Prostate gland (tissue), 2 donors: ENCODE data around the gene EIF4H. TPM values are rescaled to one million over a fixed set of nuclear protein-coding genes. Genes with fewer than 3 reads are reported as not detected.
"Not testable (repeated sequence)": the region's sequence is repeated elsewhere in the genome, so short reads cannot be mapped to it uniquely, and the experiment has no call there.

Source experiments
- DNase-seq: peaks from one replicate; pipeline ENCODE4 v3.0.0-alpha.2; 2019; ENCODE audit warnings: low spot score
- H3K27ac ChIP-seq, 2 donors: fragments of 200-600 bp; sonication (generic); 2 replicates each; pipeline ENCODE4 v1.5.1; 2017 to 2019
- H3K27me3 ChIP-seq: fragments of 200-600 bp; sonication (generic); replicated peaks from 2 replicates; pipeline ENCODE4 v1.5.1; 2019; ENCODE audit not compliant: insufficient read depth
- H3K36me3 ChIP-seq, 2 donors: fragments of 200-600 bp; sonication (generic); 1 replicate in 1 of 2; 2 replicates in 1 of 2; pipeline versions ENCODE4 v1.5.1 to v1.8.1; 2017 to 2019
- H3K4me1 ChIP-seq: fragments of 200-600 bp; sonication (generic); replicated peaks from 2 replicates; pipeline ENCODE4 v1.5.1; 2019
- H3K4me3 ChIP-seq, 2 donors: fragments of 200-600 bp; sonication (generic); 2 replicates each; pipeline ENCODE4 v1.5.1; 2017 to 2019
- H3K9me3 ChIP-seq: fragments of 200-600 bp; sonication (generic); 2 replicates; pipeline ENCODE4 v1.5.1; 2017
- POLR2A ChIP-seq: fragments of 450-650 bp; IDR thresholded peaks from one replicate; pipeline ENCODE4 v1.6.1; 2016; ENCODE audit warnings: antibody characterized with exemption, mild to moderate bottlenecking
- POLR2AphosphoS5 ChIP-seq: sonication (generic); formaldehyde crosslinking; IDR thresholded peaks from one replicate; pipeline ENCODE4 v1.6.1; 2017; ENCODE audit warnings: antibody characterized with exemption
- WGBS: methylation state at CpG from one replicate; pipeline ENCODE4 v1.1.5; 2018; 5-methylcytosine and 5-hydroxymethylcytosine counted together
- intact Hi-C: fragments of 100-400 bp; cut with DNase I; formaldehyde crosslinking; loops from one replicate; pipeline ENCODE4 v1.14.2; 2022
- total RNA-seq, 2 donors: library from RNA; depleted of rRNA; stranded (reverse); fragments of >200 nt; gene quantifications; one replicate each; pipeline ENCODE4 v1.1.0, GENCODE V29; 2016
- TF ChIP-seq, protein P1 (sequence below), 4 experiments: fragments of 200-600 bp in 2 of 4; fragments of 450-650 bp in 2 of 4; sonication (generic) in 2 of 4; IDR thresholded peaks; 1 replicate in 3 of 4; 2 replicates in 1 of 4; pipeline ENCODE4 v1.5.1; 2016 to 2019; ENCODE audit warnings: antibody characterized with exemption in 4 of 4, mild to moderate bottlenecking in 2 of 4, moderate library complexity in 2 of 4

The EIF4H gene
- total RNA-seq, 2 donors from 2014 or later, result 199 to 252 TPM

DNA sequence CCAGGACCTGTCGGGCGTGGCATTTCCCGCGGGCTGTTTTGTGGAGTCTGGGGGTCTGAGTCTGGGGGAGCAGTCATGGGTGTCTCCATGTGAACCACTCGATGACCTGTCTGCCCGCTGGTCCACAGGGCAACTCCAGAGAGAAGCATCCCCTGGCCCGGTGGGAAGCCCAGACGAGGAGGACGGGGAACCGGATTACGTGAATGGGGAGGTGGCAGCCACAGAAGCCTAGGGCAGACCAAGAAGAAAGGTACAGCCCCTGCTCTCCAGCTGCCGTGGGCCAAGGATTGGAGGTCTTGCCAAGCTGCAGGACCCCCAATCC lies 50.3 kb downstream of the EIF4H start:
- Histone ChIP-seq H3K36me3 (no peaks in the 10 kb centered on the region), H3K4me3 (no peak overlapping the region), H3K9me3 (no peaks in the 10 kb centered on the region), H3K27me3 (no peaks in the 10 kb centered on the region), H3K4me1 (no peaks in the 10 kb centered on the region), H3K27ac (no peak overlapping the region)
- 88% methylated on average over 12 of the region's 12 CpGs for WGBS
- intact Hi-C loops, result no loop called here
- TF ChIP-seq POLR2A, result no peak
- no peak for DNase-seq

DNA sequence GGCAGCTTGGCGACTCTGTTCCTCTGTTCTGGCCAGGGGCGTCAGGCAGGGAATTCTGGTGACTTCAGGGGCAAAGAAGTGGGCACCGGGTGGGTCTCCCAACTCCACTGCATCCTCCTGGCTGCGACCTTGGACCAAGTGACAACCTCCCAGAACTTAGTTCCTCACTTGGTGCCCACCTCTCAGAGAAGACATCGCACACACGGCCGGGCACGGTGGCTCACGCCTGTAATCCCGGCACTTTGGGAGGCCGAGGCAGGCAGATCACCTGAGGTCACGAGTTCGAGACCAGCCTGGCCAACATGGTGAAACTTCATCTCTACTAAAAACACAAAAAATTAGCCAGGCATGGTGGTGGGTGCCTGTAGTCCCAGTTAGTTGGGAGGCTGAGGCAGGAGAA lies 50.8 kb downstream of the EIF4H start:
- H3K36me3 ChIP-seq, DNase-seq, H3K4me3 ChIP-seq, H3K9me3 ChIP-seq, H3K27ac ChIP-seq, H3K27me3 ChIP-seq, H3K4me1 ChIP-seq, intact Hi-C loops: not testable (repeated sequence)
- WGBS, result 85% methylated on average over 13 of the region's 13 CpGs

DNA sequence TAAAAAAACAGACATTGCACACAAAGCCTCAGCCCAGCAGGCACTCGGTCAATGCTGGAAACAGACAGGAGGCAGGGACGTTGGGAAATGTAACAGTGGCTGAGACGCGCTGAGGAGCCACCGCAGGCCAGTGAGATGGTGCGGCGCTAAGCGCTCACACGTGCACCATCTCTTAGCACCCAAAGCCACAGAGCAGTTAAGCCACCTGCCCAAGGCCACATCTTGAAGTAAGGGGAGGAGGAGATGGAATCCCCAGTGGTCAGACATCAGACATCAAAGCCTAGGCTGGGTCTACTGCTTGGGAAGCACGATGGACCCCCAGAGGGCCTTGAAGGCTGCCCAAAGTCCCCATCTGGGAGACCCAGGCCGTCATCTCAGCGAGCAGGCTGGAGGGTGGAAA lies 51.2 kb downstream of the EIF4H start:
- TF ChIP-seq POLR2AphosphoS5 (no peak), POLR2A (no peak)
- TF ChIP-seq, protein P1, sequence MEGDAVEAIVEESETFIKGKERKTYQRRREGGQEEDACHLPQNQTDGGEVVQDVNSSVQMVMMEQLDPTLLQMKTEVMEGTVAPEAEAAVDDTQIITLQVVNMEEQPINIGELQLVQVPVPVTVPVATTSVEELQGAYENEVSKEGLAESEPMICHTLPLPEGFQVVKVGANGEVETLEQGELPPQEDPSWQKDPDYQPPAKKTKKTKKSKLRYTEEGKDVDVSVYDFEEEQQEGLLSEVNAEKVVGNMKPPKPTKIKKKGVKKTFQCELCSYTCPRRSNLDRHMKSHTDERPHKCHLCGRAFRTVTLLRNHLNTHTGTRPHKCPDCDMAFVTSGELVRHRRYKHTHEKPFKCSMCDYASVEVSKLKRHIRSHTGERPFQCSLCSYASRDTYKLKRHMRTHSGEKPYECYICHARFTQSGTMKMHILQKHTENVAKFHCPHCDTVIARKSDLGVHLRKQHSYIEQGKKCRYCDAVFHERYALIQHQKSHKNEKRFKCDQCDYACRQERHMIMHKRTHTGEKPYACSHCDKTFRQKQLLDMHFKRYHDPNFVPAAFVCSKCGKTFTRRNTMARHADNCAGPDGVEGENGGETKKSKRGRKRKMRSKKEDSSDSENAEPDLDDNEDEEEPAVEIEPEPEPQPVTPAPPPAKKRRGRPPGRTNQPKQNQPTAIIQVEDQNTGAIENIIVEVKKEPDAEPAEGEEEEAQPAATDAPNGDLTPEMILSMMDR (IDR thresholded peaks at IDR 0.05), result no peak
- Histone ChIP-seq H3K27ac (no peak overlapping the region), H3K27me3 (no peaks in the 10 kb centered on the region), H3K36me3 (no peaks in the 10 kb centered on the region), H3K9me3 (no peaks in the 10 kb centered on the region), H3K4me1 (no peaks in the 10 kb centered on the region), H3K4me3 (no peak overlapping the region)
- no peak for DNase-seq
- 97% methylated on average over 11 of the region's 12 CpGs for WGBS
- intact Hi-C loops, result no loop called here

DNA sequence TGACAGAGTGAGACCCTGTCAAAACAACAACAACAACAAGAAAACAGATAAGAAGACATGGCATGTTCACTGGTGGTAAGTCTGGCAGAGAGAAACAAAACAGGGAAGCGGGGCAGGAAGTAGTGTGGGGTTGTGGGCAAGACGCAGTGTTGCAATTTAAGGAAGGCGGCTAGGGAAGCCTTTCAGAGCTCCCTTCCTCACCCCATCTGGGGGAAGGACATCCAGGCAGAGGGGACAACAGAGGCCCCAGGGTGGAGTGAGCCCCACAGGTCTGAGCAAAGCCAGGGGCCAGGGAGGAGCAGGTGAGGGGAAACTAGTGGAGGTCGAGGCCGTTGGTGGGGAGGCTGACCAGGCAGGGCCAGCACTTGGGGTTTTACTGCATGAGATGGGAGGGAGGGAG lies 52.5 kb downstream of the EIF4H start:
- no peak overlapping the region for H3K4me3 ChIP-seq
- no peak overlapping the region for H3K27ac ChIP-seq
- H3K4me1 ChIP-seq, result no peaks in the 10 kb centered on the region
- 88% methylated on average over 5 of the region's 5 CpGs for WGBS
- DNase-seq, result no peak
- H3K9me3 ChIP-seq, result no peaks in the 10 kb centered on the region
- H3K36me3 ChIP-seq, result no peaks in the 10 kb centered on the region
- no peaks in the 10 kb centered on the region for H3K27me3 ChIP-seq
- intact Hi-C loops, result no loop called here
- TF ChIP-seq POLR2AphosphoS5 (no peak), POLR2A (no peak)
- TF ChIP-seq, protein P1 (IDR thresholded peaks at IDR 0.05), result no peak

DNA sequence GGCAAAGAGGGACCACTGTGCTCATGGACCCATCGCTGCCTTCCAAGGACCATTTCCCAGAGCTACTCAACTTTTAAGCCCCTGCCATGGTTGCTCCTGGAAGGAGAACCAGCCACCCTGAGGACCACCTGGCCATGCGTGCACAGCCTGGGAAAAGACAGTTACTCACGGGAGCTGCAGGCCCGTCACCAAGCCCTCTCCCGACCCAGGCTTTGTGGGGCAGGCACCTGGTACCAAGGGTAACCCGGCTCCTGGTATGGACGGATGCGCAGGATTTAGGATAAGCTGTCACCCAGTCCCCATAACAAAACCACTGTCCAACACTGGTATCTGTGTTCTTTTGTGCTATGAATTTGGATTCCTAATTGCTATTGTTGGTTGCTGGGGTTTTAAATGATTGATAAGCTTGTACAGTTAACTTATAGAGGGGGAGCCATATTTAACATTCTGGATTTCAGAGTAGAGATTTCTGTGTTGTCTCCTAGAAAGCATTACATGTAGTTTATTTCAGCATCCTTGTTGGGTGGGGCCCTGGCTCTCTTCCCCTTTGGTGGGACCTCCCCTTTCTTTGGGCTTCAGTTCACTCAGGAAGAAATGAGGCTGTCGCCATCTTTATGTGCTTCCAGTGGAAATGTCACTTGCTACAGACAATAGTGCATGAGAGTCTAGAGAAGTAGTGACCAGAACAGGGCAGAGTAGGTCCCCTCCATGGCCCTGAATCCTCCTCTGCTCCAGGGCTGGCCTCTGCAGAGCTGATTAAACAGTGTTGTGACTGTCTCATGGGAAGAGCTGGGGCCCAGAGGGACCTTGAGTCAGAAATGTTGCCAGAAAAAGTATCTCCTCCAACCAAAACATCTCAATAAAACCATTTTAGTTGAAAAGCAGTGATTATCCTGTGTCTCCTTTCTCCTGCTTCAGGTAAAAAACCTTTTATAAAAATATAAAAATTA lies 55.1 kb downstream of the EIF4H start:
- no peak overlapping the region for H3K27ac ChIP-seq
- WGBS, result 95% methylated on average over 9 of the region's 9 CpGs
- intact Hi-C loops, result no loop called here
- no peaks in the 10 kb centered on the region for H3K36me3 ChIP-seq
- no peaks in the 10 kb centered on the region for H3K27me3 ChIP-seq
- H3K4me3 ChIP-seq, result no peak overlapping the region
- no peak for DNase-seq
- TF ChIP-seq POLR2A (no peak), POLR2AphosphoS5 (no peak)
- TF ChIP-seq, protein P1 (IDR thresholded peaks at IDR 0.05), result no peak
- H3K4me1 ChIP-seq, result no peaks in the 10 kb centered on the region
- no peaks in the 10 kb centered on the region for H3K9me3 ChIP-seq
